NOMO-1 treated with dmso at 0.1 percent for 144 hours (cell line): ENCODE measurements around the gene LDHD.

Experiments used
- DNase-seq: peaks from one replicate; lab custom pipeline; 2025; ENCODE audit not compliant: unreplicated experiment; lab: John Stamatoyannopoulos, UW

Gene LDHD

DNA sequence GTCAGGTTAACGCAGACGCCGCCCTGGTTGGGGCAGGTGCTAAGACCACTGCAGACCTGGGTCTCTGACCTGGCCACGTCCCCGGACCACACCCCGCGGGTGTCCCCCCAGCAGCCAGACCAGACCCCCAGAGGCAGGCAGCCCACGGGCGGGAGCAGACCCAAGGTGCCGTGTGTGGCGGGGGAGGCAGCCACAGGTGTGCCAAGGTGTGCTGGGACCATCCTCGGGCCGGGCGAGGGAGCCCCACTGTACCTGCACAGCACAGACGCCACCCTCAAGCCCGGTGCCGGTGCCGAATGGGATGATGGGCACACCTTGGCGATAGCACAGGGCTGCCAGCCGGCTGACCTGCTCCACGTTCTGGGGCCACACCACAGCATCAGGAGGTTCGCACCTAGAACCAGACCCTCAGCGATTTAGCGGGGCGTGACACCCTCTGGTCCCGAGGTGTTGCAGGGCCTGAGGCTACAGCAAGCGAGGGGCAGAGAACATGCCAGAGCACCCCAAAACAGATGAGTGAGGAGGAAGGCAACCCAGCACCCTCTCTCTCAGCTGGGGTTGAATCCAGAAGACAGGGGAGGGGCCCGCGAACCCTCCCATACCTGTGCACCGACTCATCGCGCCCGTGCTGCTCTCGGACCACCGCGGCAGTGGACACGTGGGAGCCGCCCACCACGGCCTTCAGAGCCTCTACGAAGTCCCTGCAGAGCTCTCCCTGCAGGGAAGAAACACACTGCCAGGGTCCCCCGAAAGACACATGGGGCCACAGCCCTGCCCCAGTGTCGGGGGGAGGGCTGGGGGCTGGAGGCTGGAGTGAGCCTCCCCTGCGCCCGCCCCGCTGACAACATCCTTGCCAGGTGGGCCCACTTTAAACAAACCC is 1.4 kb downstream of the LDHD start:
- no peak for DNase-seq

DNA sequence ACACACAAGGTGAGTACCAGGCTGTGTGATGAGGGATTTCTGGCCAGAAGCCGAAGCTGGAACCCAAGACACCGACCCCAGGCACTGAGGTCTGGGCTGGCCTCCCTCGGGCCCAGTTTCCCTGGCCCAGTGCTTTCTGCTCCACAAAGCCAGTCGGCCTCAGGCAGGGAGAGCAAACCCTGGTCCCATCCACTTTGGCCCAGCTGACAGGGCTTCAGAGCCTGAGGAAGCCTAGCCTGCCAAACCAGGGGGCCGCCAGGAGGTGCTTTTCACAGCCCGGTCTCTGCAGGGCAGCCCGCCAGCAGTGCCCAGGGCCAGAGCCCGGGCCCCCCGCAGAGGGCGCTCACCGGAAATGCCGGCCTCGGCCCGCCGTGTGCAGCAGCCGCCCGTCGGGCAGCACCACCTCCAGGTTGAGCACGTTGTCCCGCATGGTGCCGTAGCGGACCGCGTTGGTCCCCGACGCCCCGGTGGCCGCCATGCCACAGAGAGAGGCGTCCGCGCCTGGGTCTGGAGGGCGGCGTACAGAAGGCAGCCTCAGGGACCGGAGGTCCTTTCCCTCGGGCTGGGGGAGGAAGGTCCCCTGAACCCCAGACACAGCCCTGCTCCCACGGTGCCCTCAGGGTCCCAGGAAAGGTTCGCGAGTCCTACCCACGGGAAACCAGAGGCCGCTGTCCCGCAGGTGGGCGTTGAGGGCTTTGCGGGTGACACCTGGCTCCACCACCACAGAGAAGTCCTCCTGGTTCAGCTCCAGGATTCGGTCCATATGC is 2.2 kb downstream of the LDHD start:
- DNase-seq: no peak

DNA sequence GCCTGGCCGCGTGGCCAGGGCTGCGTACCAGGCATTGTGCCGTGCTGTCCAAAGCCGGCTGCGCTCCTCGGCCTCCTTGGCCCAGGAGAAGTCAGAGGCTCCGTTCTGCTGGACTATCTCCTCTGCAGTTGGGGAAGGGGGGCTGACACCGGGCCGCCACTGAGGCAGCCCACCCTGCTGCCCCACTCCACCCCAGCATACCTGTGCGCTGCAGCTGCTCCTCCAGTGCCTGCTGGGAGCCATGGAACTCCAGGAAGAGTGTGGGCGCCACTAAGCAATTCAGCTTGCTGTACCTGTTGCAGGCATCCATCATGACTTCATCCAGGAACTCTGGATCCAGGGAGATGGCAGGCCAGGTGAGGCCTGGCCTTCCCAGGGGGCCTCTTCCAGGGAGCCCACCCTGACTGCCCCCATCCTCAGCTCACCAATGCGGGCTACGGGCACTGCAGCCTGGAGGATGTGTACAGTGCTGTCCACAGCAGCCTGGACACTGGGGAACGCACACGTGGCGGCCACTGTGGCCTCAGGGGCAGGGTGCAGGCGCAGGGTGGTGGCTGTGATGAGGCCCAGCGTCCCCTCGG is 2.9 kb downstream of the LDHD start:
- DNase-seq: no peak

- no peak for DNase-seq
These were observed 3.7 kb downstream of the LDHD start for GRCh38 chr16:75112734-75113491.

- no peak for DNase-seq
These were observed 4.4 kb downstream of the LDHD start for GRCh38 chr16:75111961-75112733.

GRCh38 chr16:75111514-75111940 is 5.1 kb downstream of the LDHD start:
- no peak for DNase-seq

- DNase-seq: peak; percentile 83
These were observed 5.7 kb downstream of the LDHD start for GRCh38 chr16:75110637-75111513.

DNA sequence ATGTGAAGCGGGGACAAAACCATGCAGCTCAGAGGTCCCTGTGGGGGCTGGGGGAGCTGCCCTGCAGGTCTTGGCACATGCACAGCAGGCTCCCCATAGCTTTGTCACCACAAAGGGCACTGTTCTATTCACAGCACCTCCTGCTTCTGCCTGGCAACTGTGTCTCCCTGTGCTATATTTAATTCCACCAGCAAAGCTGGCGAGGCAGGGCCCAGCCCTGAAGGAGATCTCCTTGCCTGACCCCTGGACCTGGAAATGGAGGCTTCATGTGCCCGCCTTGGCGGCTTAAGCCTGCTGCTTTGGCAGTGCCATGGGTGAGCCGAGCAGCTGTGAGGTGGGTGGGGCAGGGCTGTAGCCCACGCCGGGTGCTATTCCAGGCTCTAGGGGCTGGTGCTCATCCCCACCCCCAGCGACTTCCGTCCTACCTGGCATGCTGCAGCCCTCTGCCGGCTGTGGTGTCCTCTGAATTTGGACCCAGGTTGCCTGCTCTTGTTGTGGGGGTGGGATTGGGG is 6.8 kb downstream of the LDHD start:
- no peak for DNase-seq

DNA sequence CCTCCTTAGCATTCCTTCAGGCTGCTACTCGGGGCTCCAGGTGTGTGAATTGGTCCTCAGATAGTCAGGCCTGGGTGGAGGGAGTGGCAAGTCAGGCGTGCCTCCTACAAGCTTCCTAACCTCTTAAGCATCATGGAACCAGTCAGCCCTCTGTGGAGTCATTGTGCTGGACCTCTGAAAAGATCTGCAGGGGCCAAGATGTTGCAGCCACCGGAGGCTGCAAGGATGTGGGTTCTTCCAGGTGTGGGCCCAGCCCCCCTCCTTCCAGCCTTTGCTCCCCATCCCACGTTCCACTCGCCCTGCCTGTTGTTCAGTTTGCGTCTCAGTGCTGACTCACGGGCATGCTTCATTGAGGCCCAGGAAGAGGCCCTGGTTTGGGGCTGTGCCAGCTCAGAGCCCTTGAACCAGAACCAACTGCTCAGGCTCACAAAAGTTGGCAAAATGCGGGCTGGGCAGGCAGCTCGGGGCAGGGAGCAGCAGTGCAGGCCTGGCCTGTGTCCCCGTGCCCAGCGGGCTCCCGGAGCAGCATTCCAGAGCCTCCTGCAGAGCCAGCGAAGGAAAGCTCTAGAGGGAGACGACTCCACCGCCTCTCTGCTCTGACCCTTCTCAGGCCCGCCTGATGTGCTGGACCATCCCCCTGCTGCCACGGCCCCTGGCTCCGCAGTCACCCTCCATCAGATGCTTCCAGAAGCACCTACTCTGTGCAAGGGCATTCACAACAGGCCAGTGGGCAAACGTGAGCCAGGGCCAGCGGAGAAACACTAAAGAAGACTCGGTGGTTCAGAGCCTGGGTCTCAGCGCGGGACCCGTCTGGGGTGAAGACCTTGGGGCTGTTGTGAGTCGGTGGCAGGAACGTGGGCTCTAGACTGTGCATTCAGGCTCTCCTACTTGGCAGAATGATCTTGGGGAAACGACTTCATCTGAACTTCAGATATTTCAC is 7.5 kb downstream of the LDHD start:
- peak; percentile 20 for DNase-seq

- DNase-seq: no peak
These were observed 9.1 kb downstream of the LDHD start for GRCh38 chr16:75107505-75107904.

GRCh38 chr16:75106351-75107274 is 10.0 kb downstream of the LDHD start:
- no peak for DNase-seq

DNA sequence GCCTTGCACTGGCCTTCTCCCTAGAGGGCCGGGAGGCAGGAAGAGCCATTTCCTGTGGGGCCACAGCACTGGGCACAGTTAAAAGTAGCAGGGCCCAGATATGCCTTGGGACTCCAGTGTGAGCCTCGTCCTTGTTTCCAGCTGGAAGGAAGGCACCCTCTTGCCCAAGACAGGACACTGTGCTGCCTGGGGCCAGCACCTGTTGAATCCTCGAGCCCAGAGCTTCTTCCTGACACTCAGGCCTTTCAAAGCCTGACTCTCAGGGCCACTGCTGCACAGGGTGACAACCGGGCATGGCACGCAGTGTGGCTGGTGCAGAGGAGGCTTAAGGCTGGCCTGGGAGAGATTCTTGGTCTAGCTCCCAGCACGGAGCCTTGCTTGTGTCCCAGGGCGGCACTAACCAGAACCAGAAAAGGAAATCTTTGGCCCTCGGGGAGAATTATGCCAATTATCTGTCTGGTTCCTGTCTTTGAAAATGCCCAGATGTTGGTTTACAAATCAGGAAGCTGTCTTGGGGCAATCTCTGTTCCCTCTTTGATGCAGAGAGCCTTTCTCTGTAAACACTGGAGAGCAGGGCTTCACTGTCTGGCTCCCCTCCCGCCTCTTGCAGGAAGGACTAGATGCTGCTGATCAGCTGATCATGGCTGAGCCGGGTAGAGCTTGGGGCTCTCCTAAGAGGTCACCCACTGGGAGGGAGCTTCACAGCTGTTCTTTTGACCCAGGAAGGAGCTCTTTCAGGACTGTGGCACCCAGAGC is 11.1 kb downstream of the LDHD start:
- peak; percentile 55 for DNase-seq

DNA sequence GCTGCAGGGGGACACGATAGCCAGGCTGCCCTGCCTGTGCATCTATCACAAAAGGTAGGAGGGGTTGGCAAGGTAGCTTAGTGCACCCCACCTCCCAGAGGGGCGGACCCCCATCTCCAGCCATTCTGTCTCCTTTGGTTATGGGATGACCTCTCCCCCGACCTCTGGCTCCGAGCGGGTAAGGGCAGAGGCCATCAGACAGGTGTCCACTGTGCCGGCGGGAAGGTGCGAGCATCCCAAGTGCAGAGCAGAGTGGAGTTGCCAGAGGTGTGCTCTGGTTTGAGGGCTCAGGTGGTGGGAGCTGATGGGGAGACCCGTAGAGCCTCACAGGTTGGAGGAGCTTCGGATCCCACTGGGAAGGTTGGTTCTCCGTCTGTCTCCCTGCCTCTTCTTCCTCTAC is 11.7 kb downstream of the LDHD start:
- no peak for DNase-seq

DNA sequence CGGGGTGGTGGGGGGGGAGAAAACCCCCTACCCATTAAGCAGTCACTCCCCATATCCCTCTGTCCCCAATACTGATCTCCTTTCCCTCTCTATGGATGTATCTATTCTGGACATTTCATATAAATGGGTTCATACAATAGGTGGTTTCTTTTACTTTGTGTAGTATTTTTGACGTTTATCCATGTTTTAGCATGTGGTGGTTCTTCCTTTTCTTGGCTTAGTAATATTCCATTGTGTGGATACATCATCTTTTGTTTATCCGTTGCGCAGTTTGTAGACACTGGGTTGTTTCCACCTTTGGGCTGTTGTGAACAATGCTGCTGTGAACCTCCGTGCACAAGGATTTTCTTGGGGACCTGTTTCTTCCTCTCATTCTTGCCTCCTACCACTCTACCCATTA is 12.6 kb downstream of the LDHD start:
- no peak for DNase-seq

DNA sequence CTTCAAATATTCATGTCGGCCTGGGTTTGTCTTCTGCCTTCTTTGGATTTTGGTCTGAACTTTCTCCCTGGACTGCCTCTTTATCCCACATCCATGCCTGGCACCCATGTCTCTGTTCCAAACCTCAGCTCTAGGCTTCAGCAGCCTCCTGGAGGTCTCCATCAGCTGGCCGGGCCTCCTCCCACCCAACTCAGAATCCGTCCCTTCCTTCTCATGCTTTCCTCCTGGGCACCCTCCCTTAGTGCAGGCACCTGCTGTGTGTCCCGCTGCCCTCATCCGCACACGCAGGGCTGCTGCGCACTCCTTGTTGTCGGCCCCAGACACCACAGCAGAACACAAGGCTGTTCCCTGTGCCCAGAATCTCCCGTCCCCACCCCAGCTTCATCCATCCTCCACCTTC is 14.0 kb downstream of the LDHD start:
- DNase-seq: no peak

- no peak for DNase-seq
These were observed 14.9 kb downstream of the LDHD start for GRCh38 chr16:75101635-75102034.
